GM18526 (cell line): ENCODE data around the gene PALM.

Experiments
- POLR2A ChIP-seq: IDR thresholded peaks from 3 replicates; pipeline ENCODE4 v1.6.1; 2011; ENCODE audit not compliant: insufficient read length; ENCODE audit errors: extremely low read depth

Gene PALM

DNA sequence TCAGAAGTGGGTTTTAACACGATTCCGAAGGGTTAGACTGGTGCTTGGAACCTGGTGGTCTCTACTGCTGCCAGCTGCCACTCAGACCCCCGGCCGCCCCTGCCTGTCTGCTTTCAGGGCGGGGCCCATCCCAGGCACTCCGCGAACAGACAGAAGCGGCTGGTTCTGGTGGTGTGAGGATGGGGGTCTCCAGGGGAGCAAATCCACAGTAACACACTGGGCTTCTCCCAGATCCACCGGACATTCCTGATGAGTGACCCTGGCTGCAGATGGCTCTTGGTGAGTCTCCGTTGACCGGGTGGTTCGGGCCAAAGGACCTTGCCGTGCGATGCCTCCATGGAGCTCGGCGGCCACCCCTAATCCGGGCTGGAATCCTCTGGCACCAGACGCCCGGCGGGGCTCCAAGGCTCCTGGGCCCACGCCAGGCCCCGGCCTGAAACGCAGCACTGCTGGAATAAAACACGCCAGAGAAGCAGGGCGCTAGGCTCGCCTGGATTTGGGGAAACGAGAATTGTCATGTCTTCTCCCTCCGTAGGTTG lies 86.4 kb downstream of the PALM start:
- TF ChIP-seq POLR2A: no peak

DNA sequence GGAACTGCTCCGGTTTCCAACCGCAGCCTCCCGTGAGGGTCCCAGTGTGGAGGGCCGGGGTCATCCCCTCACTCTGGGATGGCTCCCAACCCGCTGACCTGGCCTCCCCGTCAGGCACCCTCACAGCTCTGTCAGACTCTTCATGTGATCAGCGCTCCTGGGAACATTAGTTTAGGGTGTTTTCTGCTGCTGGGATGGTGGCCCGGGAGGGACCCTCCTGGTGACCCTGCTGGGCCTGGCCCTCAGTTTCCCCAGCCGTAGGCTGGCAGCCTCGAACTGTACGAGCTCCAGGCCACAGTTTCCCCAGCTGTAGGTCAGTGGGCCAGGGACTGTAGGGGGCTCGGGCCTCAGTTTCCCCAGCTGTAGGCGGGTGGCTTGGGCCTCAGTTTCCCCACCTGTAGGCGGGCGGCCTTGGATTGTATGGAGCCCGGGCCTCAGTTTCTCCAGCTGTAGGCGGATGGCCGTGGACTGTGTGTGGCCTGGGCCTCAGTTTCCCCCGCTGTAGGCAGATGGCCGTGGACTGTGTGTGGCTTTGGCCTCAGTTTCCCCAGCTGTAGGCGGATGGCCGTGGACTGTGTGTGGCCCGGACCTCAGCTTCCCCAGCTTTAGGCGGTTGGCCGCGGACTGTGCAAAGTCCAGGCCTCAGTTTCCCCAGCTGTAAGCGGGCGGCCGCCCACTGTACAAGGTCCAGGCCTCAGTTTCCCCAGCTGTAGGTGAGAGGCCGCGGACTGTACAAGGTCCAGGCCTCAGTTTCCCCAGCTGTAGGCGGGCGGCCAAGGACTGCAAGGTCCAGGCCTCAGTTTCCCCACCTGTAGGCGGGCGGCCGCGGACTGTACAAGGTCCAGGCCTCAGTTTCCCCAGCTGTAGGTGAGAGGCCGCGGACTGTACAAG lies 87.2 kb downstream of the PALM start:
- TF ChIP-seq POLR2A: no peak

DNA sequence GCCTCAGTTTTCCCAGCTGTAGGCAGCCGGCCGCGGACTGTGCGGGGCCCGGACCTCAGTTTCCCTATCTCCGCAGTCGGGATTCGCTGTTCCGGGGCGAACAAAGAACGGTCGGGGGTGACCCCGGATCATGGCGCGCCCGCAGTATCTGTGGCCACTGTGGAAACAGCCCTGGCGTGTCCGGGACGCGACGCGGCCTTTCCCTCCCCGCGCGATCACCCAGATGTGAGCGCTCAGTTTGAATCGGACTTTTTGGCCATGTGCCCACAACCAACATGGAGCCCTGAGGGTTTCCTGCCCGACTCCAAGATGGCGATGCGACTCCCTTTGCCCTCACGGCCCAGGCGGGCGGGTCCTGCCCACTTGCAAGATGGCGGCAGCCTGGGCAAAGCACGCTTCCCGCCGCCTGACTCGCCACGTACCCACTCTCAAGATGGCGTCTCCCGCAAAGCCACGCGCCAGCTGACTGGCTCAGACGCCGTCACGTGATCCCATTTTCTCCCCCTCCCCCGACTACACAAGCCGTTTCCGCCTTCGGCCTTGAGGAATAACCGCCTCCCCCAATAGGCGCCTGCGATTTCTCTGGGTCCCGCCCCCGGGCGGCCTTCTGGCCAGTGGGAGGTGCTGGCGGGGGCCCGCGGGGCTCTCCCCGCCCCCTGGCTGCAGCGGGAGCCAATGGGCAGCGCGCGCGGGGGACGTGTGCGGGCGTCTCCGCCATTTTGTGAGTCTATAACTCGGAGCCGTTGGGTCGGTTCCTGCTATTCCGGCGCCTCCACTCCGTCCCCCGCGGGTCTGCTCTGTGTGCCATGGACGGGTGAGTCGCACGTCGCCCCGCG lies 88.2 kb downstream of the PALM start, which contains the start of gene PTBP1:
Gene PTBP1, plus strand, starts transcription at position 761 of the 836 bp plus-strand sequence. Its CDS starts 46 bp downstream, at position 807.
- TF ChIP-seq POLR2A: peak; percentile 96
